HG03066 (cell line): Measurements from ENCODE around the gene CIAO1.
"Not testable (repeated sequence)": the region's sequence is repeated elsewhere in the genome, so short reads cannot be mapped to it uniquely, and the experiment has no call there.

ENCODE experiments used
- ATAC-seq: cut with Tn5 transposase; IDR thresholded peaks from one replicate; pipeline ENCODE4 v1.9.1; 2021; ENCODE audit warnings: low read depth; ENCODE audit not compliant: unreplicated experiment

The CIAO1 gene

DNA sequence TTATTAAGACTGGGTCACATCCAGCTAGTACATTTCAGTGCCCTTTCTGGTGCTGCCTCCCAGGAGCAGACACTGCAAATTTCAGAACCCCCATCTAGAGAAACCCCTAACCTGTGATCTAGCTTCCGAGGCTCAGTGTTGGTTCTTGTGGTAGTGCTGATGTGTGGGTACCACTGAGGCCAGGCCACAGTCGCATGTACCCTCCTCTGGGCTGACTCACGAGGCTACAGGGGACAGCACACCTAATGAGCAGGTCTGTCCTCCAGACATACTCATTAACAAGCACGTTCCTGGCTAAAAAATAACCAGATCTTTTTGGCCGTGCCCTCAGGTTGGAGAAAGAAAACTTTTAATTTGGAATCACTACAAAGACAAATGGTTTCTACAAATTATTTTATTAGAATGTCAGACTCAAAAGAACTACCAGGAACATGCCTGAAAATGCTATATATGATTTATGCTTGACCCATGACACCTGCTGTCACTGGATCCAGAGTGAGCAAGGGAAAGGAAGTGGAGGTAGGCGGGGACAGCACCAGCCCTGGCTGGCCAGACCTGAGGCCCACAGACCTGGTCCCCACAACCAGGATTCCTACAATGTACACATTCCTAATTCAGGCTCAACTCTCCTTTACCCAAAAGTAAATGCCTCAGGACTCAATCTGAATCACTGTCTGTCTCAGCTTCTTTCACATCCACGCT lies 8.5 kb downstream of the CIAO1 start:
- no peak for ATAC-seq

DNA sequence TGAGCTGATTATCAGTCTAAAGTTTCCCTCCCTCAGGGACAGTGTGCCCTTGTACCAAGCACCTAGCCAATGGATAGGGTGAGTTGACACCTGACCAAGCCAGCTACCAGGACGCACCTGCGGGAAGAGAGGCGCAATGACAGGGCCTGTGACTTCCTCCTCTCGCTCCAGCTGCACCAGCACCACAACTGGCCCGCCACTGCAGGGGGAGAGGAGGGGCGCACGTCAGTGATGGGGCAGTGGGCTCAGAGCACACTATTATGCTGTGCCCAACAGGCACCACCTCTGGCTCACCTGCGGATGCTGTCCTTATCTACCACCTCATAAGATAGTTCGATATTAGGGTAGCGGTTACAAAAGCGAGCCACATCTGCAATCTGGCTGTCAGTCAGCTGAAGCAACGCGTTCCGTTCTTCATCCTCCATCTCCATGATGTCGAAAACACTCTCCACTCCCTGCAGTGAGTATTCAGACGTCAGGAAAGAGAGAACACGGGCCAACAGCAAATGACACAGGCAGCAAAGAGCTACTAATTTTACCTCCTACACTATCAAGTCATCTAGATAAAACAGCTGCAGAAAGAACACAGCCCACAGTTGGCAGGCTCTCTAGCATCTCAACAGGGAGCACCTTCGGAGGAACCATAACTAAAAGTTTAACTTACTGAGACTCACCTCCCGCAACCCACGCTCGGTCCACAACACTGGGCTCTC lies 10.9 kb downstream of the CIAO1 start:
- ATAC-seq: no peak

DNA sequence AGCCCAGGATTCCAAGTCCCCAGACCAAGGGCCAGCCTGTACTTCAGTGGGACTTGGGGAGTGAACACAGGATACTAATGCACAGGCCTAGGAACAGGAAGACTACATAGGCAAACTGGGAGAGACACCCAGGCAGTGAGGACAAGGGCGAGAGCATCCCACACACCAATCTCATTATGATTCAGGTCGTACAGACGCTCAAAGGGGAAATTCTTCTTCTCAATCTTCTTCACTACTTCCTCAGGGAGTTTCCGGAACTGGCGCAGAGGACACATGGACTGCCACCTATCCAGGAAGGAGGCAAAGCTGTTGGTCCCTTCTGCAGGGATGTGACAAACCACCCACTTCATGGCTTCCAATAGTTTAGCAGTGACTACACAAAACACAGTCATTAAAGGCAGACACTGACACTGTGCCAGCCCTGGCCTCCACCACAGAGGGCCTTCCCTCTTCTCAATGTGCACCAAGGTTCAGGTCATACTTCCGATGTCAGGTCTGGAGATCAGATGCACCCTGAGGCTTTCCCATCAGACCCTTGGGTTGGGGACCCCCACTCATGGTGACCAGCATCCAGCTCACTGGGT lies 21.3 kb downstream of the CIAO1 start:
- ATAC-seq: no peak

DNA sequence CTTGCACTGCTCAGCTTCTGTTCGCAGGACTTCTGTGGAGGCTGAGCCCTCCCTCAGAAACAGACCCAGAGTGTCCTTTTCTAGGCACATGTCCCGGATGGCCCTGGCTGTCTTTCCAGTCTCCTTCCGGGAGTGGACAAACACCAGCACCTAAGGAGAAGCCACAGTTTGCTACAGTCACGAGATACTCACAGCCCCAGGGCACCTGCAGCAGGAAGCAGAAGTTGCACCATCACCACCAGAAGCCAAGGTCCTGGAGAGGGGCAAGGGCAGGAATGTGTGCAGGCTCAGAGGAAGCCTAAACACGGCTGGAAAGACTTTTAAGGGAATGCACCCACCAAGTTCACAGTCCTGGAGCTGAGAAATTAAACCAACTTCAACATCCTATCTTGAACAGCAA lies 25.7 kb downstream of the CIAO1 start:
- ATAC-seq: no peak

DNA sequence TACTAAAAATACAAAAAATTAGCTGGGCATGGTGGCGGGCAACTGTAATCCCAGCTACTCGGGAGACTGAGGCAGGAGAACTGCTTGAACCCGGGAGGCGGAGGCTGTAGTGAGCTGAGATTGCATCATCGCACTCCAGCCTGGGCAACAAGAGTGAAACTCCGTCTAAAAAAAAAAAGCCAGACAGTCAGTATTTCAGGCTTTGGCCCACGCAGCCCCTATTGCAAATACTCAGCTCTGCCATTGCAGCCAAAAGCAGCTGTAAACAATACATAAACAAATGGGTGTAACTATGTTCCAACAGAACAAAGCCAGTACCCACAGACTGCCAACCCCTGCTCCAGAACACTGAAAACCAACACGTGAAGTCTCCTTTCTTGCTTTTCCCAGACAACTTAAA lies 28.2 kb downstream of the CIAO1 start:
- ATAC-seq: not testable (repeated sequence)

DNA sequence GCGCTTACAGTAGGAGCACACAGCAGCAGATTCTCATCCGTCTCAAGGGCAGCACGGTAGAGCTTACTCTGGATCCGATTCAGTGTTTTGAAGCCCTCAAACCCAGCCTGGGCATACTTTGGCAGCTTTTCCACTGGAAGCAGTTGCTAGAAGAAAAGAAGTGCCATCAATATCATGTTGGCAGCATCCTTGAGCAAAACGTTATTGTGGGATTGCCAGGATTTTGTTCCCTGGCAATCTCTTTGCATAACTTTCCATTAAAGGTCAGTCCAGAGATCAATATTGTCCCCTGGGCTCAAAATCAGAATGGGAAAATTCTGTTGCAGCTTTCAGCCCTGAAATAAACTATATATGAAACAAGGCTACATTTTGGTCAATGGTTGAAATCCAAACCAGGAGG lies 30.9 kb downstream of the CIAO1 start:
- no peak for ATAC-seq

DNA sequence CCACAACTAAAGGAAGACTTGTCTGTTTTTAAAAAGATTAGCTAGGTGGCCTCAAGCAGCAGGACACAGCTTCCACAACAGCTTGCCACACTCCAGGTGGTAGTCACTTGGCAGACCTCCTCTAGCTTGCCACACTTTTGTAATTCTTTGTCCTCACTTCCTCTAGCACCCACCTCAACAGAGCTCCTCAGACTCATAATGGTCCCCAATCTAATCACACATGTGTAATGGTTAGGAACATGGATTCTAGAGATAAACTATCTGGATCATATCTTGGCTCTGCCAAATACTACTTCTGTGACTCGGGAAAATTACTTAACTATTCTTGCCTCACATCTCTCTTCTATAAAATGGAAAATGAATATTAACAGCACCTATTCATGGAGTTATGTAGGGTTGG lies 35.8 kb downstream of the CIAO1 start:
- ATAC-seq: no peak

DNA sequence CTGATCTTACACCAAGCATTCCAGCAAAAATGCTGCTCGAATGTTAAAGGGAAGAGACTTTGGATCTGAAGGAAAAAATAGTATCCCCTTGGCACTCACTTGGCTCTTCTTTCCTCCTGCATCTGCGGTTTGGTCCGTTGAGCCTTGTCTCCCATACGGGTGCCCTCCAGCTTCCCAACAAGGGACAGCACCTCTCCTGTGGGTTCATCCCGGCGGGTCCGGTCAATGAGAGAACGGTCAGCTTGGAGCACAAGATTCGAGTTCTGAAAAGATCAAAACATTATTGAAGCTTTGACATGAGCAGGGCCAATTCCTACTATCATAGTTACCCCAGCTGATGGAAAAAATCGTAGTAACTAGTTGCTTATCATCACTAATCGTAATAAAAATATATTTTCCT lies 38.6 kb downstream of the CIAO1 start:
- ATAC-seq: no peak

DNA sequence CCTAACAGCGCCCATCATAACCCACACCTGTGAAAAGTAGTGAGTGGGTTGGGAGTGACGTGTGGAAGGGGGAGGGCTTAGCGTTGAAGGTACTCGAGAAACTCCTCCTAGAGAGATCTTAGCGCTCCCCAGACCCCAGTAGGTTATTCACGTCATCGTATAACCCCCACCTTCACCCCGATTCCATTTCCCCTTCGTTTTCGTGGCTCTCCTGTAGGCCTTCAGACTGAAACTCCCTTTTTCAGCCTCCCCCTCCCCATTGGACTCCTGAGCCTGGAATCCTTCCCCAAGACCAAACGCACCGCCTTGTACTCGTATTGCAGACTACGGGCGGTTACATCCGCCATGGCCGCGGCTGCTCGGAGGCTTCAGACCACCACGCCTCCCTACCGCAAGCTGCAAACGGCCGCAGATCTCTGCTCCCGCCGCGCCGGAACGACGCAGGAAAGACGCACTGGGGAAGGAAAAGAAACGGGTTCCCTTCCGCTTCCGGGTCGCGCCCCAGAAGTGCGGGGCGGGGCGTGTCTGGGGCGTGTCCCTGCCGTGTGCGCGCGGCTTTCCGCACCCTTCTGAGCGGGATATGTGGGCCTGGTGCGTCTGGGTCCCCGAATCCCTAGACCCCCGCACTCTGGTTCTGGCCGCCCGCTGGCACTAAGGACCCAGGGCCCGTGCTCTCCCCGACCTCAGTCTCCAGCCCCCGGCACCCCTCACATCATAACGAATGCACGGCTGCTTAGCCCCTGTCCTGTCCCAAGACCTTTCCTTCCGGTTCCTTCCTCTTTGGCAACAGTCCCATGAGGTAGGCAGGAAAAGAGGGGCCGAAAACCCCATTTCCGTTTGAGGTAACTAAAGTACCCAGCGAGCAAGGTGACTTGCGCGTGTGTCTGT lies 39.3 kb downstream of the CIAO1 start, which contains the start of gene SNRNP200:
Gene SNRNP200 (minus strand): TSS at position 456 of the 888 bp plus-strand sequence. CDS start 109 bp downstream, at position 347.
- peak; percentile 87 for ATAC-seq

DNA sequence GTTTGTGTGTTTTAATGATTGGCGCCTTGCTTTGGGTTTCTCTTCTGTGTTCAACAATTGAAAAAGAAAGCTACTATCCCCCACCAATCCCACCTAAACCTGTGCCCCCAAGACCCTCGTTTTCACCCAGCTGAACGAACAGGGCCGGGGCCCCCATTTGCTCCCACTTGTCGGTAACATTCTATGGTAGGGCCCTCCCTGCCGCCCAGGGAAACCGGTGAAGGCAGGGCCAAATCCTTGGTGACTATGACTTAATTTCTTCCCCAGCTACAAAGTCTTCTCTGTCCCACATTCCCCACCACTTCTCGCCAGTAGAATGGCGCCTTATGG lies 39.9 kb downstream of the CIAO1 start:
- no peak for ATAC-seq

DNA sequence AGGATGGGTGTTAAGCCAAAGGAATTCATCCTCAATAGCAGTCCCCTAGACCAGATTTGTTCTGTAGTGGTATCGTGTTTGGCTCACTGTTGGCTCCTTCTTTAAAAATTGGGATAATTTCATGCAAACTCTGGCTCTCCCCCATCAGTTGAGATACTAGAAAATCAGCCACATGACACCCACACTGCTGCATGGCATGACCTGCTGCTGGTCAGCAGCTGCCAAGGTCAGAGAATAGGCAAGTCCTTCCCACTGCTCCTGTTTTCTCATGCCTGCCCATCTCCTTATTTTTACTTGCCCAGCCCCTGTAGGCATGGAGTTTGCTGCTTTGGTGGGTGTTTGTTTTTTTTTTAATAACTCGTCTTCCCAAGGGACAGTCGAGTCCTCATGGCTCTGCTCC lies 40.3 kb downstream of the CIAO1 start:
- no peak for ATAC-seq

DNA sequence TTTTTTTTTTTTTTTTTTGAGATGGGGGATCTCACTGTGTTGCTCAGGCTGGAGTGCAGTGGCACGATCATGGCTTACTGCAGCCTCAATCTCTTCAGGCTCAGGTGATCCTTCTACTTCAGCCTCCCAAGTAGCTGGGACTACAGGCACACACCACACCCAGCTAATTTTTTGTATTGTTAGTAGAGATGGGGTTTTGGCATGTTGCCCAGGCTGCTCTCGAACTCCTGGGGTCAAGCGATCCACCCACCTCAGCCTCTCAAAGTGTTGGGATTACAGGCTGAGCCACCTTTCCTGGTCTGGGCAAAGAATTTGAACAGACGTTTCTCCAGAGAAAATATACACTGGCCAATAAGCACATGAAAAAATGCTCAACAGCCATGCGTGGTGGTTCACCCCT lies 42.2 kb downstream of the CIAO1 start:
- ATAC-seq: no peak

DNA sequence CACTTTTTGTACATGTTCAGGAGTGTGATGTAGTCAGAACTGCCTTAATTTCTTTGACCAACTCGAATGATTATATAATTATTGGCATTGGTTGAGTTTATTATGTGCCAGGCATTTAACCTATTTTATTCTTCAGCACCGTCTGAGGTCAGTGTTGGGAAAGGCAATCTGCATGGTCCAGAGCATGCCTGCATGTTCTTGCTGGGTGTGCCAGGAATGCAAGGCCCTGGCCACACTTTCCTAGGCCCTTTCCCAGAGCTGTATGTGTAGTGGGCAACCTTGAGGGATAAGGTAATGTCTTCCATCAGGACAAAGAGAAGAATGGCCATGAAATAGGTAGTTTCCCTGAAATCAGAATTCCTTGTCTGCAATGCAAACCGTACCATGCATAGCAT lies 49.0 kb downstream of the CIAO1 start:
- ATAC-seq: no peak

DNA sequence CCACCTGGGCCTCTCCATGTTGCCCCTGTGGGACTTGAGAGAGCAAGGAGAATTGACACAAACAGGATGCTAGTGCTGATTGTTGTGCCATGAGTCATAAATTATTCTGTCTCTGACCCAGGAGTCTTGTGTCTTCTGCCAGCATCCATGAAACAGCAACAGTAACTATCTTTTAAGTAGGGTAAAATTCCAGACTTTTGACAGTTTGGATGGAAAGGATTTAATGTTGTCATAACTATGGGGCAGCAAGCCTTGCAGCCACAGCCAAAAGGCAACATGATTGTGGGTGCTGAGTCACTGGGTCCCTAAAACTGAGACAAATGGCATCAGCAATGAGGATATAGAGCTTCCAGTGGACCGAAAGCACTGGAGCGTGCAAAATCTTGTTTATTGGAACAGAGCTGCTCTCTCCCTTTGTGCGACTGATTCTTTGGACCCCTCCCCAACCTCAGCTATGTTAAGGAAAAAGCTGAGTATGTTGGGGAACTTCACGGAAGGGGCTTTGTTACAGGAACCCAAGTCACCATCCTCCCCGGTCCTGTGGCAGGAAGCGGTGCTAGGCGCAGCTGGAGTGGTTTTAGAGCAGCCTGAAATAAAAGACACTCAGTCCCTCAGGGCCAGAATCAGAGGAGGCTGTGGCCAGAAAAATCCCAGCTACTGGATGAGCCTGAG lies 49.5 kb downstream of the CIAO1 start:
- ATAC-seq: no peak

DNA sequence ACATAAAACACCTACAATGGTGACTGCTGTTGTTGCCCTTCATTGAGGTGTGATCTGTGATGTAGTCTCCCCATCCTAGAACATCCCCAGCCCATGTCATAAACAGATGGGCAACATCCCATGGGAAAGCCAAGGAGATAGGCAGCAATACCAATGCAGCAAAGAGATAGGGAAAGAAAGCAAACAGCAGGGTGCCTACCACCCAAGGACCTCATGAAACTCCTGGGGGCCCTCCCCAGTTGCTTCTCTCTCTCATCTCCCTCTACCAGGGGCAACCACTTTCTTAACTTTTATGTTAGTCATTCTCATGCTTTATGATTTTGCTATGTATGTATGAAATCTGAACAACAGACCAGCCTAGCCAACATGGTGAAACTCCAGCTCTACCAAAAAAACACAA lies 51.0 kb downstream of the CIAO1 start:
- ATAC-seq: no peak

DNA sequence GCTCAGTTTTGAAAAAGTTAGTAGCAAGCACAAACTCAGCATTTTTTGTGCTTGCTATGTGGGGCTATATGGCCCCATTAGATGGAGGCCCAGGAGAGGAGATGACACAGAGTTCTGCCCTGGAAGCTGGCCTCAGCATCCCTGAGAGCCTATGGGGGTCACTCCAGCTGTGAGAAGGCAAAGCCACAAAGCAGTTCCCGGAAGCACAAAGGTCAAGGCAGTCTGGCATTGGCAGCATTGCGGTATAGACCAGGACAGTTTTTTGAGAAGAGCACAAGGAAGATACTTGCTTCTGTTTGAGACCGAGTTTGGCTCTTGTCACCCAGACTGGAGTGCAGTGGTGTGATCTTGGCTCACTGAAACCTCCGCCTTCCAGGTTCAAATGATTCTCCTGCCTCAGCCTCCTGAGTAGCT lies 51.6 kb downstream of the CIAO1 start:
- ATAC-seq: no peak

DNA sequence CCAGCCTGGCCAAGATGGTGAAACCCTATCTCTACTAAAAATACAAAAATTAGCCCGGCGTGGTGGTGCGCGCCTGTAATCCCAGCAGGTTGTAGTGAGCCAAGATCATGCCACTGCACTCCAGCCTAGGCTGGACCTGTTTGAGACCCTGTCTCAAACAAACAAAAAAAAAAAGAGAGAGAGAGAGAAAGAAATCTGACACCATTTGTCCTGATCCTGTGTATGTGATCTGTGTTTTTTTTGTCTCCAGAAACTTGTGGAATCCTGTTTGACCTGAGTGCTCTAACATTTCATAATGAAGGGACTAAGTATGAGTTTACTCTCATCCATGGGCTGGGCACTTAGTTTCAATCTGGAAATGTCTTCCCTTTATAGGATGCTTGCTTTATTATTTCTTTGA lies 52.7 kb downstream of the CIAO1 start:
- ATAC-seq: no peak

DNA sequence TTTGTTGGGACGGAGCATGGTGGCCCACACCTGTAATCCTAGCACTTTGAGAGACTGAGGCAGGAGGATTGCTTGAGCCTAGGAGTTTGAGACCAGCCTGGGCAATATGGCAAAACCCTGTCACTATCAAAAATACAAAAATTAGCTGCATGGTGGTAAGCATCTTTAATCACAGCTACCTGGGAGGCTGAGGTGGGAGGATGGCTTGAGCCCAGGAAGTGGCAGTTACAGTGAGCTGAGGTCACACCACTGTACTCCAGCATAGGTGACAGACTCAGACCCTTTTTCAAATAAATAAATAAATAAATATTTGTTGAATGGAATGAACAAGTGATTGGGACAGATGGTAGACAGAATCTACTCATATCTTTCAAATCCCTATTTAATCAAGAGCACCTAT lies 53.4 kb downstream of the CIAO1 start:
- ATAC-seq: no peak

DNA sequence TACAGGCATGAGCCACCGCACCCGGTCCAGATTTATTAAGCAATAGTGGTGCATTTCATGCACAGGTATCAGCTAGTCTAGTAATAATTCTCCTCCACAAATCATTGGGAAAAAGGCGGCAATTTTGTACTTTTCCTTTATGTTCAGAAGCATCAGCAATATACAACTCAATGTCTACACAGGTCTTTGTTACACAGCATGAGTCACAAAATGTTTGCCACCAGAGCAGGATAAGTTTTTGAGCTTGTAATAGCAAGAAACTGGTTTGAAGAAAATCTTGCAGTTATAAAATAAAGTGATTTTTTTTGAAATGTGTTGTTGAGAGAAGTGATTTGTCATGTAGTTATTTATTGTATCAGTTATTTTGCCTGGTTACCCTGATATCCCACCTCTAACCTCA lies 54.3 kb downstream of the CIAO1 start:
- ATAC-seq: no peak
